SK-N-SH (cell line): ENCODE data around the gene TIMD4. TPM values are rescaled to one million over a fixed set of nuclear protein-coding genes. Genes with fewer than 3 reads are reported as not detected.

Source experiments
- CTCF ChIA-PET: fragments of 300-600, 350-600 bp; formaldehyde crosslinking; extraction: SDS; loops from one replicate; lab custom pipeline; 2021; lab: Yijun Ruan, JAX
- POLR2A ChIA-PET: fragments of 350-600 bp; sonication (Branson Sonifier 250); formaldehyde crosslinking; extraction: SDS; loops from one replicate; lab custom pipeline; 2020; ENCODE audit warnings: antibody characterized with exemption, inconsistent platforms; lab: Yijun Ruan, JAX
- DNase-seq: peaks from one replicate; pipeline ENCODE4 v3.0.0; 2012
- H2AFZ ChIP-seq: fragments of 200-600 bp; sonication (generic); 2 replicates; pipeline ENCODE4 v1.8.1; 2016; ENCODE audit warnings: antibody characterized with exemption, mild to moderate bottlenecking, low read depth
- H3F3A ChIP-seq: fragments of 200-600 bp; sonication (generic); replicated peaks from 2 replicates; pipeline ENCODE3; 2016; ENCODE audit warnings: antibody characterized with exemption, mild to moderate bottlenecking; ENCODE audit not compliant: insufficient read depth
- H3K27ac ChIP-seq, 2 experiments: fragments of 200-500 bp in 1 of 2; fragments of 200-600 bp in 1 of 2; sonication (Bioruptor generic) in 1 of 2; sonication (generic), shearing (Covaris generic) in 1 of 2; 2 replicates each; pipeline versions ENCODE4 v1.5.1 to v1.6.1; 2014 to 2016; ENCODE audit warnings: low read depth in 2 of 2, inconsistent platforms in 1 of 2, low read length in 1 of 2, mild to moderate bottlenecking in 1 of 2, mixed read lengths in 1 of 2
- H3K27me3 ChIP-seq: fragments of 200-600 bp; sonication (generic), shearing (Covaris generic); 2 replicates; pipeline ENCODE4 v1.6.1; 2016; ENCODE audit warnings: mixed run types; ENCODE audit not compliant: insufficient read depth
- H3K36me3 ChIP-seq, 2 experiments: fragments of 200-500 bp in 1 of 2; fragments of 200-600 bp in 1 of 2; sonication (Bioruptor generic) in 1 of 2; sonication (generic) in 1 of 2; replicated peaks in 1 of 2; 2 replicates each; pipeline versions ENCODE3 to v1.5.1; 2014 to 2016; ENCODE audit warnings: low read length in 1 of 2, mild to moderate bottlenecking in 1 of 2; ENCODE audit not compliant: insufficient read depth in 2 of 2, control insufficient read depth in 1 of 2
- H3K4me1 ChIP-seq, 2 experiments: fragments of 200-500 bp in 1 of 2; fragments of 200-600 bp in 1 of 2; sonication (Bioruptor generic) in 1 of 2; sonication (generic), shearing (Covaris generic) in 1 of 2; 2 replicates each; pipeline versions ENCODE4 v1.5.1 to v1.6.1; 2014 to 2016; ENCODE audit warnings: low read depth in 1 of 2, low read length in 1 of 2, mixed run types in 1 of 2; ENCODE audit not compliant: insufficient read depth in 2 of 2, control insufficient read depth in 1 of 2
- H3K4me2 ChIP-seq: fragments of 200-600 bp; sonication (generic), shearing (Covaris generic); 2 replicates; pipeline ENCODE4 v1.6.1; 2017; ENCODE audit warnings: mixed run types
- H3K4me3 ChIP-seq, 2 experiments: fragments of 200-500 bp in 1 of 2; fragments of 200-600 bp in 1 of 2; sonication (Bioruptor generic) in 1 of 2; sonication (generic), shearing (Covaris generic) in 1 of 2; 2 replicates each; pipeline versions ENCODE4 v1.5.1 to v1.8.1; 2014 to 2016; ENCODE audit warnings: low read depth in 2 of 2, inconsistent platforms in 1 of 2, low read length in 1 of 2, mild to moderate bottlenecking in 1 of 2, mixed read lengths in 1 of 2, moderate library complexity in 1 of 2
- H3K79me2 ChIP-seq: fragments of 200-600 bp; sonication (generic); 2 replicates; pipeline ENCODE4 v1.8.1; 2017; ENCODE audit warnings: mild to moderate bottlenecking; ENCODE audit not compliant: insufficient read depth
- H3K9ac ChIP-seq: fragments of 200-600 bp; sonication (generic); 2 replicates; pipeline ENCODE4 v1.6.1; 2017; ENCODE audit warnings: mixed run types
- H3K9me2 ChIP-seq: fragments of 200-600 bp; sonication (generic); 2 replicates; pipeline ENCODE4 v1.6.1; 2017; ENCODE audit warnings: mixed run types
- H3K9me3 ChIP-seq: fragments of 200-600 bp; sonication (generic); 2 replicates; pipeline ENCODE4 v1.6.1; 2017; ENCODE audit warnings: mixed run types, mild to moderate bottlenecking, moderate library complexity
- H4K20me1 ChIP-seq: fragments of 200-600 bp; sonication (generic); 2 replicates; pipeline ENCODE4 v1.6.1; 2017; ENCODE audit warnings: mild to moderate bottlenecking, mixed run types; ENCODE audit not compliant: insufficient read depth
- CHD2 ChIP-seq: fragments of 150-350 bp; IDR thresholded peaks from 2 replicates; pipeline ENCODE4 v1.6.1; 2018; ENCODE audit warnings: low read length; ENCODE audit not compliant: partially characterized antibody
- EP300 ChIP-seq, 2 experiments: IDR thresholded peaks; 2 replicates each; pipeline versions ENCODE4 v1.4.0 to v1.6.1; 2012; ENCODE audit warnings: borderline replicate concordance in 1 of 2, low read depth in 1 of 2, low read length in 1 of 2
- EZH2phosphoT487 ChIP-seq: fragments of 200-600 bp; sonication (generic); IDR thresholded peaks from 2 replicates; pipeline ENCODE4 v1.6.1; 2017; ENCODE audit warnings: low read depth, mixed run types, mild to moderate bottlenecking, antibody characterized with exemption, moderate library complexity, borderline replicate concordance
- FOSL2 ChIP-seq: IDR thresholded peaks from 2 replicates; pipeline ENCODE4 v1.4.0; 2012; ENCODE audit warnings: low read depth, mild to moderate bottlenecking, moderate library complexity, borderline replicate concordance
- FOXM1 ChIP-seq: IDR thresholded peaks from 2 replicates; pipeline ENCODE4 v1.4.0; 2012; ENCODE audit warnings: low read depth, mild to moderate bottlenecking
- GABPA ChIP-seq: IDR thresholded peaks from 2 replicates; pipeline ENCODE4 v1.4.0; 2012; ENCODE audit warnings: low read depth, mild to moderate bottlenecking
- GATA2 ChIP-seq: sonication (generic); formaldehyde crosslinking; IDR thresholded peaks from 2 replicates; pipeline ENCODE4 v1.5.0; 2020; ENCODE audit warnings: mild to moderate bottlenecking, missing genetic modification reagents
- MEF2A ChIP-seq: IDR thresholded peaks from 2 replicates; pipeline ENCODE4 v1.4.0; 2012; ENCODE audit warnings: low read depth, borderline replicate concordance
- MXI1 ChIP-seq: IDR thresholded peaks from 2 replicates; pipeline ENCODE4 v1.6.1; 2012; ENCODE audit warnings: mild to moderate bottlenecking, low read depth, low read length, improper control_type of control experiment
- NFIC ChIP-seq: IDR thresholded peaks from 2 replicates; pipeline ENCODE4 v1.4.0; 2012; ENCODE audit warnings: borderline replicate concordance
- NRF1 ChIP-seq: IDR thresholded peaks from 2 replicates; pipeline ENCODE4 v1.6.1; 2012; ENCODE audit warnings: low read depth, mild to moderate bottlenecking, low read length
- RAD21 ChIP-seq: IDR thresholded peaks from 2 replicates; pipeline ENCODE4 v1.6.1; 2012; ENCODE audit warnings: mild to moderate bottlenecking, low read length
- RCOR1 ChIP-seq: fragments of 150-350 bp; IDR thresholded peaks from 2 replicates; pipeline ENCODE4 v1.6.1; 2017; ENCODE audit warnings: antibody characterized with exemption, low read length
- TCF12 ChIP-seq: IDR thresholded peaks from 2 replicates; pipeline ENCODE4 v1.4.0; 2012
- TEAD4 ChIP-seq: IDR thresholded peaks from 2 replicates; pipeline ENCODE4 v1.4.0; 2012; ENCODE audit warnings: mild to moderate bottlenecking, borderline replicate concordance; ENCODE audit not compliant: insufficient read depth
- YY1 ChIP-seq: IDR thresholded peaks from 2 replicates; pipeline ENCODE4 v1.4.0; 2012; ENCODE audit warnings: low read depth, mild to moderate bottlenecking
- WGBS: methylation state at CpG from one replicate; pipeline ENCODE4 v1.1.6; 2017; ENCODE audit warnings: low lambda C conversion rate; 5-methylcytosine and 5-hydroxymethylcytosine counted together
- polyA plus RNA-seq, 3 experiments: library from polyadenylated mRNA; depleted of rRNA; stranded (reverse); fragments of >200 nt; gene quantifications; 2 replicates each; pipeline ENCODE4 v1.2.3, GENCODE V29; 2012
- TF ChIP-seq, protein P1 (sequence below): IDR thresholded peaks from 2 replicates; pipeline ENCODE4 v1.4.0; 2012; ENCODE audit warnings: low read depth
- TF ChIP-seq, protein P2 (sequence below): IDR thresholded peaks from 2 replicates; pipeline ENCODE4 v1.4.0; 2012; ENCODE audit warnings: low read depth, borderline replicate concordance
- TF ChIP-seq, protein P3 (sequence below): fragments of 200-600 bp; sonication (generic); IDR thresholded peaks from 2 replicates; pipeline ENCODE4 v1.6.1; 2017; ENCODE audit warnings: antibody characterized with exemption, mild to moderate bottlenecking, moderate library complexity
- TF ChIP-seq, protein P4 (sequence below): IDR thresholded peaks from 2 replicates; pipeline ENCODE4 v1.6.1; 2012; ENCODE audit warnings: mild to moderate bottlenecking, low read depth, low read length, moderate library complexity

TIMD4 gene
- polyA plus RNA-seq, 1 of the 3 experiments (the other 2 are of a cell fraction), result not detected

DNA sequence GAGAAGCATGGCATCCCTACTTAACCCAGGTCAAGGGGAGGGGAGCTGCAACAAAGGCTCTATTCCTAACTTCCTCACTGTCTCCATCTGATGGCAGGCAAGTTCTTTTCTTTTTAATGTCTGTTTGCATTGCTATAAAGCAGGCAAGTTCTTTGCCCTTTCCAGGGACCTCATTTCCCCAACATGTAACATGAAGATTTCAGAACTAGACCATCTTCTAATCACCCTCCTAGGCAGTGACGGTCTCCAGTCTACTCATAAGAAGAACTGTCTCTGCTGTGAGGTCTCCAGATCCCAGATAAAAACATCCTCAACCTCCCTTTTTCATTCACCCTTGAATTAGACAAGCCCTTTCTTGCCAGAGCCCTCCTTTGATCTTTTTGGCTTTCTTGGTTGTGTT is 70.8 kb downstream of the TIMD4 start:
- H3K27me3 ChIP-seq, result no peaks in the 10 kb centered on the region
- ChIA-PET POLR2A (no interaction called here), CTCF (no interaction called here)
- 19% methylated on average over 1 of the region's 1 CpG for WGBS
- no peaks in the 10 kb centered on the region for H3K36me3 ChIP-seq
- DNase-seq, result no peak
- H4K20me1 ChIP-seq, result no peaks in the 10 kb centered on the region
- H3F3A ChIP-seq, result no peaks in the 10 kb centered on the region
- no peaks in the 10 kb centered on the region for H3K4me1 ChIP-seq
- H2AFZ ChIP-seq, result no peak overlapping the region
- no peaks in the 10 kb centered on the region for H3K79me2 ChIP-seq
- no peaks in the 10 kb centered on the region for H3K9me3 ChIP-seq
- no peaks in the 10 kb centered on the region for H3K9me2 ChIP-seq
- H3K27ac ChIP-seq, result no peak overlapping the region
- no peak overlapping the region for H3K4me3 ChIP-seq
- no peak overlapping the region for H3K9ac ChIP-seq
- TF ChIP-seq EZH2phosphoT487 (no peak), NFIC (no peak), FOXM1 (no peak), RAD21 (no peak), FOSL2 (no peak), MEF2A (no peak), GABPA (no peak), CHD2 (no peak), RCOR1 (no peak), YY1 (no peak), TEAD4 (no peak), MXI1 (no peak)
- TF ChIP-seq, protein P1, sequence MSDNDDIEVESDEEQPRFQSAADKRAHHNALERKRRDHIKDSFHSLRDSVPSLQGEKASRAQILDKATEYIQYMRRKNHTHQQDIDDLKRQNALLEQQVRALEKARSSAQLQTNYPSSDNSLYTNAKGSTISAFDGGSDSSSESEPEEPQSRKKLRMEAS, result no peak
- TF ChIP-seq, protein P2, sequence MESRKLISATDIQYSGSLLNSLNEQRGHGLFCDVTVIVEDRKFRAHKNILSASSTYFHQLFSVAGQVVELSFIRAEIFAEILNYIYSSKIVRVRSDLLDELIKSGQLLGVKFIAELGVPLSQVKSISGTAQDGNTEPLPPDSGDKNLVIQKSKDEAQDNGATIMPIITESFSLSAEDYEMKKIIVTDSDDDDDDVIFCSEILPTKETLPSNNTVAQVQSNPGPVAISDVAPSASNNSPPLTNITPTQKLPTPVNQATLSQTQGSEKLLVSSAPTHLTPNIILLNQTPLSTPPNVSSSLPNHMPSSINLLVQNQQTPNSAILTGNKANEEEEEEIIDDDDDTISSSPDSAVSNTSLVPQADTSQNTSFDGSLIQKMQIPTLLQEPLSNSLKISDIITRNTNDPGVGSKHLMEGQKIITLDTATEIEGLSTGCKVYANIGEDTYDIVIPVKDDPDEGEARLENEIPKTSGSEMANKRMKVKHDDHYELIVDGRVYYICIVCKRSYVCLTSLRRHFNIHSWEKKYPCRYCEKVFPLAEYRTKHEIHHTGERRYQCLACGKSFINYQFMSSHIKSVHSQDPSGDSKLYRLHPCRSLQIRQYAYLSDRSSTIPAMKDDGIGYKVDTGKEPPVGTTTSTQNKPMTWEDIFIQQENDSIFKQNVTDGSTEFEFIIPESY, result no peak
- TF ChIP-seq, protein P3, sequence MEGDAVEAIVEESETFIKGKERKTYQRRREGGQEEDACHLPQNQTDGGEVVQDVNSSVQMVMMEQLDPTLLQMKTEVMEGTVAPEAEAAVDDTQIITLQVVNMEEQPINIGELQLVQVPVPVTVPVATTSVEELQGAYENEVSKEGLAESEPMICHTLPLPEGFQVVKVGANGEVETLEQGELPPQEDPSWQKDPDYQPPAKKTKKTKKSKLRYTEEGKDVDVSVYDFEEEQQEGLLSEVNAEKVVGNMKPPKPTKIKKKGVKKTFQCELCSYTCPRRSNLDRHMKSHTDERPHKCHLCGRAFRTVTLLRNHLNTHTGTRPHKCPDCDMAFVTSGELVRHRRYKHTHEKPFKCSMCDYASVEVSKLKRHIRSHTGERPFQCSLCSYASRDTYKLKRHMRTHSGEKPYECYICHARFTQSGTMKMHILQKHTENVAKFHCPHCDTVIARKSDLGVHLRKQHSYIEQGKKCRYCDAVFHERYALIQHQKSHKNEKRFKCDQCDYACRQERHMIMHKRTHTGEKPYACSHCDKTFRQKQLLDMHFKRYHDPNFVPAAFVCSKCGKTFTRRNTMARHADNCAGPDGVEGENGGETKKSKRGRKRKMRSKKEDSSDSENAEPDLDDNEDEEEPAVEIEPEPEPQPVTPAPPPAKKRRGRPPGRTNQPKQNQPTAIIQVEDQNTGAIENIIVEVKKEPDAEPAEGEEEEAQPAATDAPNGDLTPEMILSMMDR, result no peak
- TF ChIP-seq, all 33 proteins: peak for 0
- H3K4me2 ChIP-seq, result no peak overlapping the region

DNA sequence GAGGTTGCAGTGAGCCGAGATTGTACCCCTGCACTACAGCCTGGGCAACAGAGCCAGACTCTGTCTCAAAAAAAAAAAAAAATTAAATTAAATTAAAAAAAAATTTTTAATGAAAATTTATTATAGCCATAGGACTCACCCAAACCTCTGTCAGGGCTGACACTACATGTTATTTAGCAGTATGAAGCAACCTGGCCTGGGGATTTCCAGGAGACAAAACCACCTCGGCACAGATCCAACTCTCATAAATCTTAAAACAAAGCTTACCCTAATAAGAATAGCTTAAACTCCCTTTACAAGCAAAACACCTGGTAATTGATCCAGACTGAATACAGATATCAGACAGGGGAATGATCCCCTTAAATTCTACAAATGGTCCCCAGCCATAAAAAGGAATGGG is 74.5 kb downstream of the TIMD4 start:
- POLR2A ChIA-PET, result no interaction called here
- Histone ChIP-seq H4K20me1 (no peaks in the 10 kb centered on the region), H3K36me3 (no peaks in the 10 kb centered on the region), H3K27ac (no peak overlapping the region), H3K27me3 (no peaks in the 10 kb centered on the region), H3K9me3 (no peaks in the 10 kb centered on the region), H3F3A (no peaks in the 10 kb centered on the region), H3K79me2 (no peaks in the 10 kb centered on the region), H3K4me2 (no peak overlapping the region), H3K9ac (no peak overlapping the region), H3K4me3 (no peak overlapping the region), H3K4me1 (no peaks in the 10 kb centered on the region), H2AFZ (no peak overlapping the region), H3K9me2 (no peaks in the 10 kb centered on the region)
- CTCF ChIA-PET, result no interaction called here
- 33% methylated on average over 2 of the region's 2 CpGs for WGBS
- no peak for DNase-seq
- TF ChIP-seq, protein P3, result no peak
- no peak for TF ChIP-seq TCF12
- TF ChIP-seq EP300 (IDR thresholded peaks at IDR 0.05; ENCODE audit: borderline replicate concordance in 1 of 2, low read depth in 1 of 2, low read length in 1 of 2), result no peak
- TF ChIP-seq MXI1, result no peak
- TF ChIP-seq, protein P4, sequence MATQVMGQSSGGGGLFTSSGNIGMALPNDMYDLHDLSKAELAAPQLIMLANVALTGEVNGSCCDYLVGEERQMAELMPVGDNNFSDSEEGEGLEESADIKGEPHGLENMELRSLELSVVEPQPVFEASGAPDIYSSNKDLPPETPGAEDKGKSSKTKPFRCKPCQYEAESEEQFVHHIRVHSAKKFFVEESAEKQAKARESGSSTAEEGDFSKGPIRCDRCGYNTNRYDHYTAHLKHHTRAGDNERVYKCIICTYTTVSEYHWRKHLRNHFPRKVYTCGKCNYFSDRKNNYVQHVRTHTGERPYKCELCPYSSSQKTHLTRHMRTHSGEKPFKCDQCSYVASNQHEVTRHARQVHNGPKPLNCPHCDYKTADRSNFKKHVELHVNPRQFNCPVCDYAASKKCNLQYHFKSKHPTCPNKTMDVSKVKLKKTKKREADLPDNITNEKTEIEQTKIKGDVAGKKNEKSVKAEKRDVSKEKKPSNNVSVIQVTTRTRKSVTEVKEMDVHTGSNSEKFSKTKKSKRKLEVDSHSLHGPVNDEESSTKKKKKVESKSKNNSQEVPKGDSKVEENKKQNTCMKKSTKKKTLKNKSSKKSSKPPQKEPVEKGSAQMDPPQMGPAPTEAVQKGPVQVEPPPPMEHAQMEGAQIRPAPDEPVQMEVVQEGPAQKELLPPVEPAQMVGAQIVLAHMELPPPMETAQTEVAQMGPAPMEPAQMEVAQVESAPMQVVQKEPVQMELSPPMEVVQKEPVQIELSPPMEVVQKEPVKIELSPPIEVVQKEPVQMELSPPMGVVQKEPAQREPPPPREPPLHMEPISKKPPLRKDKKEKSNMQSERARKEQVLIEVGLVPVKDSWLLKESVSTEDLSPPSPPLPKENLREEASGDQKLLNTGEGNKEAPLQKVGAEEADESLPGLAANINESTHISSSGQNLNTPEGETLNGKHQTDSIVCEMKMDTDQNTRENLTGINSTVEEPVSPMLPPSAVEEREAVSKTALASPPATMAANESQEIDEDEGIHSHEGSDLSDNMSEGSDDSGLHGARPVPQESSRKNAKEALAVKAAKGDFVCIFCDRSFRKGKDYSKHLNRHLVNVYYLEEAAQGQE, result no peak
- TF ChIP-seq NRF1, result no peak
- TF ChIP-seq GATA2 (CRISPR knock-in tag), result no peak
- no peak for TF ChIP-seq TEAD4
